HEK293T (cell line): Measurements from ENCODE around the gene NCOA4.

Experiments
- BHLHE40 ChIP-seq: fragments of 450-650 bp; IDR thresholded peaks from 2 replicates; pipeline ENCODE4 v1.6.1; 2016; ENCODE audit warnings: mild to moderate bottlenecking, moderate library complexity, borderline replicate concordance
- ELF4 ChIP-seq: fragments of 450-650 bp; IDR thresholded peaks from 2 replicates; pipeline ENCODE4 v1.6.1; 2017; ENCODE audit warnings: antibody characterized with exemption
- FOXK2 ChIP-seq: fragments of 450-650 bp; IDR thresholded peaks from 2 replicates; pipeline ENCODE4 v1.6.1; 2016; ENCODE audit warnings: mild to moderate bottlenecking
- L3MBTL2 ChIP-seq: fragments of 450-650 bp; conservative IDR thresholded peaks from 2 replicates; pipeline ENCODE4 v1.6.1; 2016; ENCODE audit warnings: mild to moderate bottlenecking
- NFRKB ChIP-seq: fragments of 450-650 bp; IDR thresholded peaks from 2 replicates; pipeline ENCODE4 v1.6.1; 2016; ENCODE audit warnings: mild to moderate bottlenecking, moderate library complexity
- SP1 ChIP-seq: fragments of 450-650 bp; IDR thresholded peaks from 2 replicates; pipeline ENCODE4 v1.6.1; 2017
- SUZ12 ChIP-seq: fragments of 450-650 bp; IDR thresholded peaks from 2 replicates; pipeline ENCODE4 v1.6.1; 2016; ENCODE audit warnings: mild to moderate bottlenecking
- TARDBP ChIP-seq: fragments of 450-650 bp; IDR thresholded peaks from 2 replicates; pipeline ENCODE4 v1.6.1; 2016
- ZNF384 ChIP-seq: fragments of 450-650 bp; IDR thresholded peaks from 2 replicates; pipeline ENCODE4 v1.6.1; 2016
- TF ChIP-seq, protein P1 (sequence below): fragments of 450-650 bp; IDR thresholded peaks from 2 replicates; pipeline ENCODE4 v1.6.1; 2016

DNA sequence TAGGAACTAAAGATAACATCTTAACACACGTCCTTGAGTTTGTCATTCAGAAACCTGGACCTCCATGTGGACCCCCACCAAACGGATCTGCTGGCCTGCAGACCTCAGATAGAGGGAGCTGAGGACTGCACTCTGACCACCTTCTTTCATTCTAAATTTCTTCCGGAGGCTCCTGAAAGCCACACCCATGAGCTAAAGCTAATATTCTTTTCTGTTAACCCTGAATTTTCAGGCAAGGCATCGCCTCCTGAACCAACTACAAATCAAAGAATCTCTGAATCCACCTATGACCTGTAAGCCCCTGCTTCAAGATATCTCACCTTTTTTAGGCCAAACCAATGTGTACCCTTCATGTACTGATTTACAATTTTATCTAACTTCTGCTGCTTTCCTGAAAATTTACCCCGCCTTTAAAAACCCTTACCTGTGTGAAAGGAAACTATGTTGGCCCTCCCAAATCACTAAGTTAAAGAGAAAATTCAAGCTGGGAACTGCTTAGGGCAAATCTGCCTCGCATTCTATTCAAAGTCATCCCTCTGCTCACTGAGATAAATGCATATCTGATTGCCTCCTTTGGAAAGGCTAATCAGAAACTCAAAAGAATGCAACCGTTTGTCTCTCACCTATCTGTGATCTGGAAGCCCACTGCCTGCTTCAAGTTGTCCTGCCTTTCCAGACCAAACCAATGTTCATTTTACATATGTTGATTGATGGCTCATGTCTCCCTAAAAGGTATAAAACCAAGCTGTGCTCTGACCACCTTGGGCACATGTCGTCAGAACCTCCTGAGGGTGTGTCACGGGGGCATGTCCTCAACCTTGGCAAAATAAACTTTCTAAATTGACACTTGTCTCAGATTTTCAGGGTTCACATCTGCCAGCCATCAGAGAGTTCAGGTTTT, 23.4 kb upstream of the NCOA4 start:
- TF ChIP-seq ELF4 (no peak), L3MBTL2 (no peak), SUZ12 (no peak), NFRKB (no peak), SP1 (no peak), TARDBP (no peak), ZNF384 (no peak), FOXK2 (no peak), BHLHE40 (no peak)
- TF ChIP-seq, protein P1, sequence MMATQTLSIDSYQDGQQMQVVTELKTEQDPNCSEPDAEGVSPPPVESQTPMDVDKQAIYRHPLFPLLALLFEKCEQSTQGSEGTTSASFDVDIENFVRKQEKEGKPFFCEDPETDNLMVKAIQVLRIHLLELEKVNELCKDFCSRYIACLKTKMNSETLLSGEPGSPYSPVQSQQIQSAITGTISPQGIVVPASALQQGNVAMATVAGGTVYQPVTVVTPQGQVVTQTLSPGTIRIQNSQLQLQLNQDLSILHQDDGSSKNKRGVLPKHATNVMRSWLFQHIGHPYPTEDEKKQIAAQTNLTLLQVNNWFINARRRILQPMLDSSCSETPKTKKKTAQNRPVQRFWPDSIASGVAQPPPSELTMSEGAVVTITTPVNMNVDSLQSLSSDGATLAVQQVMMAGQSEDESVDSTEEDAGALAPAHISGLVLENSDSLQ = no peak
